K562 (cell line): ENCODE results near the gene PLEKHA6. TPM values are rescaled to one million over a fixed set of nuclear protein-coding genes. Genes with fewer than 3 reads are reported as not detected.
A peak's percentile ranks its signal among the peaks of the same experiment; 100 is the strongest.

Source experiments
- BRF1 ChIP-seq: IDR thresholded peaks from 3 replicates; pipeline ENCODE4 v1.6.1; 2011; ENCODE audit warnings: borderline replicate concordance, mild to moderate bottlenecking; ENCODE audit not compliant: insufficient read length; ENCODE audit errors: extremely low read depth
- ELF4 ChIP-seq: fragments of 450-650 bp; formaldehyde crosslinking; IDR thresholded peaks from 2 replicates; pipeline ENCODE4 v1.4.0; 2022; ENCODE audit warnings: missing genetic modification characterization
- HIVEP1 ChIP-seq: fragments of 250-450 bp; sonication (Bioruptor Pico); IDR thresholded peaks from 2 replicates; pipeline ENCODE4 v1.4.0; 2020; ENCODE audit warnings: mild to moderate bottlenecking
- HSF4 ChIP-seq: fragments of 250-450 bp; sonication (Bioruptor Pico); IDR thresholded peaks from 2 replicates; pipeline ENCODE4 v2.1.2; 2022; ENCODE audit warnings: mild to moderate bottlenecking, moderate library complexity, borderline replicate concordance
- KLF16 ChIP-seq: IDR thresholded peaks from 2 replicates; pipeline ENCODE4 v1.6.1; 2016; ENCODE audit warnings: antibody characterized with exemption
- ZNF197 ChIP-seq: fragments of 200-800 bp; sonication (Bioruptor generic); IDR thresholded peaks from 2 replicates; pipeline ENCODE4 v1.6.1; 2016; ENCODE audit warnings: low read depth, missing genetic modification characterization, missing compliant biosample characterization
- ZNF23 ChIP-seq: fragments of 250-450 bp; sonication (Bioruptor Pico); IDR thresholded peaks from 2 replicates; pipeline ENCODE4 v1.4.0; 2020; ENCODE audit warnings: mild to moderate bottlenecking
- ZNF347 ChIP-seq: fragments of 450-650 bp; formaldehyde crosslinking; IDR thresholded peaks from 2 replicates; pipeline ENCODE4 v1.4.0; 2020; ENCODE audit warnings: low read depth, mild to moderate bottlenecking, moderate library complexity
- ZNF77 ChIP-seq: fragments of 250-450 bp; sonication (Bioruptor Pico); IDR thresholded peaks from 2 replicates; pipeline ENCODE4 v1.5.0; 2020
- ZNF778 ChIP-seq: fragments of 450-650 bp; formaldehyde crosslinking; IDR thresholded peaks from 2 replicates; pipeline ENCODE4 v1.4.0; 2020; ENCODE audit warnings: mild to moderate bottlenecking, moderate library complexity
- polyA plus RNA-seq, 8 experiments: library from polyadenylated mRNA; depleted of rRNA in 4 of 8; stranded (reverse) in 5 of 8; unstranded in 3 of 8; fragments of >200 nt; fragmentation: Nextera tagmentation in 2 of 8; fragmentation: Illumina TruSeq in 1 of 8; extraction: Ambion mirVana in 2 of 8; extraction: Trizol in 1 of 8; gene quantifications; 2 replicates each; pipeline versions ENCODE4 v1.2.1 to v1.2.3, GENCODE V29; 2011 to 2014; ENCODE audit warnings: inconsistent platforms in 1 of 8, missing spikeins in 1 of 8
- total RNA-seq, 7 experiments: library from RNA; depleted of rRNA in 6 of 7; stranded (reverse); fragments of >200 nt in 6 of 7; fragmentation: Illumina TruSeq in 2 of 7; extraction: Trizol in 2 of 7; gene quantifications; 2 replicates each; pipeline versions ENCODE4 v1.2.1 to v1.2.3, GENCODE V29; 2011 to 2021; ENCODE audit warnings: low replicate concordance in 1 of 7
- TF ChIP-seq, protein P1 (sequence below): fragments of 450-650 bp; IDR thresholded peaks from 2 replicates; pipeline ENCODE4 v1.6.1; 2017; ENCODE audit warnings: mild to moderate bottlenecking, moderate library complexity
- TF ChIP-seq, protein P2 (sequence below), 2 experiments: fragments of 450-650 bp; IDR thresholded peaks; 2 replicates each; pipeline ENCODE4 v1.6.1; 2016
- TF ChIP-seq, protein P3 (sequence below), 3 experiments: fragments of 200-800 bp in 1 of 3; fragments of 250-450 bp in 1 of 3; fragments of 450-650 bp in 1 of 3; sonication (Bioruptor Pico) in 1 of 3; sonication (Bioruptor generic) in 1 of 3; formaldehyde crosslinking in 1 of 3; IDR thresholded peaks; 2 replicates each; pipeline versions ENCODE4 v1.6.1 to v1.8.0; 2016 to 2022; ENCODE audit warnings: mild to moderate bottlenecking in 2 of 3, missing genetic modification characterization in 2 of 3, missing compliant biosample characterization in 1 of 3, moderate library complexity in 1 of 3
- TF ChIP-seq, protein P4 (sequence below), 2 experiments: fragments of 250-450 bp in 1 of 2; fragments of 450-650 bp in 1 of 2; sonication (Bioruptor Pico) in 1 of 2; IDR thresholded peaks; 2 replicates each; pipeline versions ENCODE4 v1.6.1 to v1.8.0; 2016 to 2021; ENCODE audit warnings: mild to moderate bottlenecking in 2 of 2, moderate library complexity in 2 of 2, missing compliant biosample characterization in 1 of 2, missing genetic modification characterization in 1 of 2
- TF ChIP-seq, protein P5 (sequence below), 2 experiments: fragments of 450-650 bp; conservative IDR thresholded peaks; 2 replicates each; pipeline ENCODE4 v1.6.1; 2017; ENCODE audit warnings: mild to moderate bottlenecking in 2 of 2, moderate library complexity in 2 of 2
- TF ChIP-seq, protein P6 (sequence below): fragments of 450-650 bp; conservative IDR thresholded peaks from 2 replicates; pipeline ENCODE4 v1.6.1; 2016; ENCODE audit warnings: missing genetic modification characterization, low read depth, mild to moderate bottlenecking, missing compliant biosample characterization, moderate library complexity
- TF ChIP-seq, protein P7 (sequence below): sonication (generic); formaldehyde crosslinking; IDR thresholded peaks from 2 replicates; pipeline ENCODE4 v1.8.0; 2022; ENCODE audit warnings: mild to moderate bottlenecking, missing genetic modification reagents

Gene PLEKHA6
- total and polyA plus RNA-seq, 9 of the 15 experiments (the other 6 are each of a cell fraction or from before 2014, with no cell fraction given) = under 0.01 to 0.33 (median 0.01) TPM; not detected in 4

DNA sequence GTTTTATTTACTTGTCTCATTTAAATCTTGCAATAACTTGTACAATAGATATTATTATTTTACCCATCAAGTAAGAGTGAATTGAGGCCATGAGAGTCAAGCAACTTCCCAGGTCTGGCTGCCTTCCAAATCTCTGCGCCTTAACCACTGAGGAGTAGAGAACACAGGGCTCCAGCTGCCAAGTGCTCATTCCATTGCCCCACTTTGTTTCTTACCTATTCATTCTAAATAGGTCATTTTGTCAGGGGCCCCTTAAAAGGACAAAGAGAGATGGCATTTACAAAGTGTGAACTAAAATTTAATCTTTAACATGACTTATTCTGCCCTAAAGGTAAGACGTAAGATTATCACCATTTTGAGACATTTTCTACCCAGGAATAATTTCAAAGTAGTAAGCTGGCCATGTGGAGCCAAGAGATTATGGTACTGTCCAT is 48.4 kb upstream of the PLEKHA6 start (continued):
- TF ChIP-seq BRF1 = no peak
- TF ChIP-seq, protein P1, sequence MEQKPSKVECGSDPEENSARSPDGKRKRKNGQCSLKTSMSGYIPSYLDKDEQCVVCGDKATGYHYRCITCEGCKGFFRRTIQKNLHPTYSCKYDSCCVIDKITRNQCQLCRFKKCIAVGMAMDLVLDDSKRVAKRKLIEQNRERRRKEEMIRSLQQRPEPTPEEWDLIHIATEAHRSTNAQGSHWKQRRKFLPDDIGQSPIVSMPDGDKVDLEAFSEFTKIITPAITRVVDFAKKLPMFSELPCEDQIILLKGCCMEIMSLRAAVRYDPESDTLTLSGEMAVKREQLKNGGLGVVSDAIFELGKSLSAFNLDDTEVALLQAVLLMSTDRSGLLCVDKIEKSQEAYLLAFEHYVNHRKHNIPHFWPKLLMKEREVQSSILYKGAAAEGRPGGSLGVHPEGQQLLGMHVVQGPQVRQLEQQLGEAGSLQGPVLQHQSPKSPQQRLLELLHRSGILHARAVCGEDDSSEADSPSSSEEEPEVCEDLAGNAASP = no peak
- TF ChIP-seq, protein P2, sequence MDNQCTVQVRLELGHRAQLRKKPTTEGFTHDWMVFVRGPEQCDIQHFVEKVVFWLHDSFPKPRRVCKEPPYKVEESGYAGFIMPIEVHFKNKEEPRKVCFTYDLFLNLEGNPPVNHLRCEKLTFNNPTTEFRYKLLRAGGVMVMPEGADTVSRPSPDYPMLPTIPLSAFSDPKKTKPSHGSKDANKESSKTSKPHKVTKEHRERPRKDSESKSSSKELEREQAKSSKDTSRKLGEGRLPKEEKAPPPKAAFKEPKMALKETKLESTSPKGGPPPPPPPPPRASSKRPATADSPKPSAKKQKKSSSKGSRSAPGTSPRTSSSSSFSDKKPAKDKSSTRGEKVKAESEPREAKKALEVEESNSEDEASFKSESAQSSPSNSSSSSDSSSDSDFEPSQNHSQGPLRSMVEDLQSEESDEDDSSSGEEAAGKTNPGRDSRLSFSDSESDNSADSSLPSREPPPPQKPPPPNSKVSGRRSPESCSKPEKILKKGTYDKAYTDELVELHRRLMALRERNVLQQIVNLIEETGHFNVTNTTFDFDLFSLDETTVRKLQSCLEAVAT (IDR thresholded peaks at IDR 0.05) = no peak
- no peak for TF ChIP-seq ZNF347 (CRISPR knock-in tag)
- TF ChIP-seq HIVEP1 = no peak
- TF ChIP-seq, protein P3, sequence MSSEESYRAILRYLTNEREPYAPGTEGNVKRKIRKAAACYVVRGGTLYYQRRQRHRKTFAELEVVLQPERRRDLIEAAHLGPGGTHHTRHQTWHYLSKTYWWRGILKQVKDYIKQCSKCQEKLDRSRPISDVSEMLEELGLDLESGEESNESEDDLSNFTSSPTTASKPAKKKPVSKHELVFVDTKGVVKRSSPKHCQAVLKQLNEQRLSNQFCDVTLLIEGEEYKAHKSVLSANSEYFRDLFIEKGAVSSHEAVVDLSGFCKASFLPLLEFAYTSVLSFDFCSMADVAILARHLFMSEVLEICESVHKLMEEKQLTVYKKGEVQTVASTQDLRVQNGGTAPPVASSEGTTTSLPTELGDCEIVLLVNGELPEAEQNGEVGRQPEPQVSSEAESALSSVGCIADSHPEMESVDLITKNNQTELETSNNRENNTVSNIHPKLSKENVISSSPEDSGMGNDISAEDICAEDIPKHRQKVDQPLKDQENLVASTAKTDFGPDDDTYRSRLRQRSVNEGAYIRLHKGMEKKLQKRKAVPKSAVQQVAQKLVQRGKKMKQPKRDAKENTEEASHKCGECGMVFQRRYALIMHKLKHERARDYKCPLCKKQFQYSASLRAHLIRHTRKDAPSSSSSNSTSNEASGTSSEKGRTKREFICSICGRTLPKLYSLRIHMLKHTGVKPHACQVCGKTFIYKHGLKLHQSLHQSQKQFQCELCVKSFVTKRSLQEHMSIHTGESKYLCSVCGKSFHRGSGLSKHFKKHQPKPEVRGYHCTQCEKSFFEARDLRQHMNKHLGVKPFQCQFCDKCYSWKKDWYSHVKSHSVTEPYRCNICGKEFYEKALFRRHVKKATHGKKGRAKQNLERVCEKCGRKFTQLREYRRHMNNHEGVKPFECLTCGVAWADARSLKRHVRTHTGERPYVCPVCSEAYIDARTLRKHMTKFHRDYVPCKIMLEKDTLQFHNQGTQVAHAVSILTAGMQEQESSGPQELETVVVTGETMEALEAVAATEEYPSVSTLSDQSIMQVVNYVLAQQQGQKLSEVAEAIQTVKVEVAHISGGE (CRISPR knock-in tag; IDR thresholded peaks at IDR 0.05) = no peak
- TF ChIP-seq KLF16 = no peak
- TF ChIP-seq, protein P4, sequence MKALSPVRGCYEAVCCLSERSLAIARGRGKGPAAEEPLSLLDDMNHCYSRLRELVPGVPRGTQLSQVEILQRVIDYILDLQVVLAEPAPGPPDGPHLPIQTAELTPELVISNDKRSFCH (CRISPR knock-in tag; IDR thresholded peaks at IDR 0.05) = no peak
- TF ChIP-seq, protein P4 (tag; IDR thresholded peaks at IDR 0.05) = no peak
- no peak for TF ChIP-seq HSF4 (CRISPR knock-in tag)
- TF ChIP-seq, protein P5, sequence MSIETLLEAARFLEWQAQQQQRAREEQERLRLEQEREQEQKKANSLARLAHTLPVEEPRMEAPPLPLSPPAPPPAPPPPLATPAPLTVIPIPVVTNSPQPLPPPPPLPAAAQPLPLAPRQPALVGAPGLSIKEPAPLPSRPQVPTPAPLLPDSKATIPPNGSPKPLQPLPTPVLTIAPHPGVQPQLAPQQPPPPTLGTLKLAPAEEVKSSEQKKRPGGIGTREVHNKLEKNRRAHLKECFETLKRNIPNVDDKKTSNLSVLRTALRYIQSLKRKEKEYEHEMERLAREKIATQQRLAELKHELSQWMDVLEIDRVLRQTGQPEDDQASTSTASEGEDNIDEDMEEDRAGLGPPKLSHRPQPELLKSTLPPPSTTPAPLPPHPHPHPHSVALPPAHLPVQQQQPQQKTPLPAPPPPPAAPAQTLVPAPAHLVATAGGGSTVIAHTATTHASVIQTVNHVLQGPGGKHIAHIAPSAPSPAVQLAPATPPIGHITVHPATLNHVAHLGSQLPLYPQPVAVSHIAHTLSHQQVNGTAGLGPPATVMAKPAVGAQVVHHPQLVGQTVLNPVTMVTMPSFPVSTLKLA (conservative IDR thresholded peaks at IDR 0.05) = peak in 1 of 2 experiments; percentile 55; a peak in 2 of 4 replicates
- TF ChIP-seq, protein P6, sequence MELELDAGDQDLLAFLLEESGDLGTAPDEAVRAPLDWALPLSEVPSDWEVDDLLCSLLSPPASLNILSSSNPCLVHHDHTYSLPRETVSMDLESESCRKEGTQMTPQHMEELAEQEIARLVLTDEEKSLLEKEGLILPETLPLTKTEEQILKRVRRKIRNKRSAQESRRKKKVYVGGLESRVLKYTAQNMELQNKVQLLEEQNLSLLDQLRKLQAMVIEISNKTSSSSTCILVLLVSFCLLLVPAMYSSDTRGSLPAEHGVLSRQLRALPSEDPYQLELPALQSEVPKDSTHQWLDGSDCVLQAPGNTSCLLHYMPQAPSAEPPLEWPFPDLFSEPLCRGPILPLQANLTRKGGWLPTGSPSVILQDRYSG (tag) = no peak
- TF ChIP-seq ELF4 (CRISPR knock-in tag) = no peak
- TF ChIP-seq ZNF197 = no peak
- TF ChIP-seq ZNF77 (CRISPR knock-in tag) = no peak
- TF ChIP-seq ZNF23 (CRISPR knock-in tag) = no peak
- TF ChIP-seq, protein P7, sequence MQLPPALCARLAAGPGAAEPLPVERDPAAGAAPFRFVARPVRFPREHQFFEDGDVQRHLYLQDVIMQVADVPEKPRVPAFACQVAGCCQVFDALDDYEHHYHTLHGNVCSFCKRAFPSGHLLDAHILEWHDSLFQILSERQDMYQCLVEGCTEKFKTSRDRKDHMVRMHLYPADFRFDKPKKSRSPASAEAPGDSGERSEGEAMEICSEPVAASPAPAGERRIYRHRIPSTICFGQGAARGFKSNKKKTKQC (CRISPR knock-in tag) = no peak
- TF ChIP-seq ZNF778 (CRISPR knock-in tag) = no peak
